ENCODE results near the gene CMTM2.

- TF ChIP-seq CTCF (IDR thresholded peaks at IDR 0.05; ENCODE audit: insufficient read depth, low read length) (no peak), REST (IDR thresholded peaks at IDR 0.05; ENCODE audit: insufficient replicate concordance, low read depth) (no peak), SPI1 (IDR thresholded peaks at IDR 0.05; ENCODE audit: borderline replicate concordance, low read depth) (no peak)
Measured at GRCh38 chr16:66539623-66540469, 39.4 kb upstream of the CMTM2 start.
